ENCODE data around the gene NSDHL. TPM values are rescaled to one million over a fixed set of nuclear protein-coding genes. Genes with fewer than 3 reads are reported as not detected.
A peak's percentile ranks its signal among the peaks of the same experiment; 100 is the strongest.

NSDHL gene
- total RNA-seq, 1 donor from 2014 or later, result 34.2 TPM

GRCh38 chrX:152843852-152844251, 13.0 kb downstream of the NSDHL start:
- Histone ChIP-seq H3K36me3 (ENCODE audit: insufficient read depth, low read length) (no peaks in the 10 kb centered on the region), H4K20me1 (ENCODE audit: insufficient read depth, low read length) (peaks cover 21% of the 10 kb centered on the region), H3K27ac (ENCODE audit: low read depth, low read length) (no peak overlapping the region), H3K4me3 (ENCODE audit: insufficient read depth, low read depth, low read length) (no peak overlapping the region), H3K79me2 (ENCODE audit: insufficient read depth, low read length) (peaks cover 47% of the 10 kb centered on the region), H3K4me2 (ENCODE audit: low read length) (no peak overlapping the region), H3K9ac (ENCODE audit: low read length) (no peak overlapping the region), H2AFZ (ENCODE audit: low read depth, low read length) (no peak overlapping the region), H3K27me3 (ENCODE audit: insufficient read depth, low read length) (no peaks in the 10 kb centered on the region), H3K4me1 (ENCODE audit: insufficient read depth, low read length) (no peaks in the 10 kb centered on the region), H3K9me3 (ENCODE audit: insufficient read depth, low read depth, low read length) (no peaks in the 10 kb centered on the region)
- H3K36me3 Mint-ChIP-seq (ENCODE audit: low read depth, unreplicated experiment), result peaks cover 2% of the 10 kb centered on the region
- H3K27ac Mint-ChIP-seq (ENCODE audit: unreplicated experiment), result no peak overlapping the region
- peak; percentile 26 for FAIRE-seq
- no peak for DNase-seq (ENCODE audit: low read depth)
- peaks cover 2% of the 10 kb centered on the region for H3K4me1 Mint-ChIP-seq (ENCODE audit: low read depth, unreplicated experiment)
- H3K9me3 Mint-ChIP-seq (ENCODE audit: unreplicated experiment), result no peaks in the 10 kb centered on the region
- H3K27me3 Mint-ChIP-seq (ENCODE audit: low read depth, unreplicated experiment), result no peaks in the 10 kb centered on the region
- no peak overlapping the region for H3K4me3 Mint-ChIP-seq (ENCODE audit: unreplicated experiment)
- TF ChIP-seq CTCF (IDR thresholded peaks at IDR 0.05; ENCODE audit: insufficient read depth, low read depth, low read length) (no peak), EZH2 (IDR thresholded peaks at IDR 0.05; ENCODE audit: insufficient read depth, low read length) (no peak)

DNA sequence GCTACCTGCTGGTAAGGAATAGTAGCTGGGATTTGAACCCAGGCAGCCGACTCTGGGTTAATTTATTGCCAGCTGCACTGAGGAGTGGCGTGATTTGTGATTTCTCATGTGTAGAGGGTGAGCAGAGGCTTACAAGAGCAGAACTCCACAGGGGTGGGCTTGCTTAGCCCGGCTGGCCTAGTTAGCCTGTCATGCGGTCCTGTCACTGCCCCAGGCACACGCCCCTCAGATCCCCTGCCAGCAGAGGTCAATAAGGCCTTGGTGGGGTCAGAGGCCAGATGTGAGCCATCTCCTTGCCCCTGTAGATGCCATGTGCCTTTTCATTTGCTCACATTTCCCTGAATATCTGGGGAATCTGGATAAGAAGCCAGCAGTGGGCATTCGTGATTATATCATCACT, 13.4 kb downstream of the NSDHL start:
- Mint-ChIP-seq H3K4me1 (ENCODE audit: low read depth, unreplicated experiment) (peaks cover 2% of the 10 kb centered on the region), H3K36me3 (ENCODE audit: low read depth, unreplicated experiment) (peaks cover 4% of the 10 kb centered on the region), H3K27me3 (ENCODE audit: low read depth, unreplicated experiment) (no peaks in the 10 kb centered on the region), H3K4me3 (ENCODE audit: unreplicated experiment) (no peak overlapping the region), H3K9me3 (ENCODE audit: unreplicated experiment) (no peaks in the 10 kb centered on the region), H3K27ac (ENCODE audit: unreplicated experiment) (no peak overlapping the region)
- H3K79me2 ChIP-seq (ENCODE audit: insufficient read depth, low read length), result peaks cover 47% of the 10 kb centered on the region
- no peak for FAIRE-seq
- H3K4me2 ChIP-seq (ENCODE audit: low read length), result no peak overlapping the region
- no peak overlapping the region for H3K9ac ChIP-seq (ENCODE audit: low read length)
- H3K4me1 ChIP-seq (ENCODE audit: insufficient read depth, low read length), result no peaks in the 10 kb centered on the region
- H2AFZ ChIP-seq (ENCODE audit: low read depth, low read length), result no peak overlapping the region
- DNase-seq (ENCODE audit: low read depth), result no peak
- no peaks in the 10 kb centered on the region for H3K9me3 ChIP-seq (ENCODE audit: insufficient read depth, low read depth, low read length)
- H3K36me3 ChIP-seq (ENCODE audit: insufficient read depth, low read length), result no peaks in the 10 kb centered on the region
- H3K27ac ChIP-seq (ENCODE audit: low read depth, low read length), result no peak overlapping the region
- TF ChIP-seq EZH2 (IDR thresholded peaks at IDR 0.05; ENCODE audit: insufficient read depth, low read length) (no peak), CTCF (IDR thresholded peaks at IDR 0.05; ENCODE audit: insufficient read depth, low read depth, low read length) (no peak)
- H4K20me1 ChIP-seq (ENCODE audit: insufficient read depth, low read length), result peaks cover 21% of the 10 kb centered on the region
- no peak overlapping the region for H3K4me3 ChIP-seq (ENCODE audit: insufficient read depth, low read depth, low read length)
- no peaks in the 10 kb centered on the region for H3K27me3 ChIP-seq (ENCODE audit: insufficient read depth, low read length)

- H3K9me3 ChIP-seq (ENCODE audit: insufficient read depth, low read depth, low read length), result no peaks in the 10 kb centered on the region
- H3K4me1 Mint-ChIP-seq (ENCODE audit: low read depth, unreplicated experiment), result peaks cover 2% of the 10 kb centered on the region
- peak; percentile 13 for FAIRE-seq
Observed at GRCh38 chrX:152845618-152846240, 14.9 kb downstream of the NSDHL start.

More at GRCh38 chrX:152845618-152846240, 14.9 kb downstream of the NSDHL start:
- peaks cover 41% of the 10 kb centered on the region for H3K79me2 ChIP-seq (ENCODE audit: insufficient read depth, low read length)
- Mint-ChIP-seq H3K9me3 (ENCODE audit: unreplicated experiment) (no peaks in the 10 kb centered on the region), H3K27ac (ENCODE audit: unreplicated experiment) (no peak overlapping the region), H3K36me3 (ENCODE audit: low read depth, unreplicated experiment) (peaks cover 4% of the 10 kb centered on the region), H3K27me3 (ENCODE audit: low read depth, unreplicated experiment) (no peaks in the 10 kb centered on the region), H3K4me3 (ENCODE audit: unreplicated experiment) (no peak overlapping the region)
- H3K4me2 ChIP-seq (ENCODE audit: low read length), result no peak overlapping the region
- no peak overlapping the region for H2AFZ ChIP-seq (ENCODE audit: low read depth, low read length)
- DNase-seq (ENCODE audit: low read depth), result no peak
- H3K36me3 ChIP-seq (ENCODE audit: insufficient read depth, low read length), result peaks cover 3% of the 10 kb centered on the region
- H4K20me1 ChIP-seq (ENCODE audit: insufficient read depth, low read length), result peaks cover 21% of the 10 kb centered on the region
- TF ChIP-seq EZH2 (IDR thresholded peaks at IDR 0.05; ENCODE audit: insufficient read depth, low read length) (no peak), CTCF (IDR thresholded peaks at IDR 0.05; ENCODE audit: insufficient read depth, low read depth, low read length) (no peak)
- H3K27ac ChIP-seq (ENCODE audit: low read depth, low read length), result no peak overlapping the region
- no peaks in the 10 kb centered on the region for H3K4me1 ChIP-seq (ENCODE audit: insufficient read depth, low read length)
- H3K9ac ChIP-seq (ENCODE audit: low read length), result no peak overlapping the region
- no peak overlapping the region for H3K4me3 ChIP-seq (ENCODE audit: insufficient read depth, low read depth, low read length)
- H3K27me3 ChIP-seq (ENCODE audit: insufficient read depth, low read length), result no peaks in the 10 kb centered on the region

All from astrocyte (in vitro differentiated cells and primary cell).